Keratinocyte (primary cell): Measurements from ENCODE around the gene EPHA2. TPM values are rescaled to one million over a fixed set of nuclear protein-coding genes. Genes with fewer than 3 reads are reported as not detected.

ENCODE experiments used
- DNase-seq: peaks from one replicate; pipeline ENCODE4 v3.0.0-alpha.2; 2011; ENCODE audit warnings: low read depth, missing footprints, low spot score
- FAIRE-seq: peaks from 2 replicates; lab custom pipeline; 2011; peaks lifted over from hg19 to GRCh38; lab: Jason Lieb, UNC
- H2AFZ ChIP-seq: 2 replicates; pipeline ENCODE4 v1.6.0; 2012; ENCODE audit warnings: low read length, control low read depth, inconsistent platforms; ENCODE audit not compliant: control insufficient read depth
- H3K27ac ChIP-seq: 2 replicates; pipeline ENCODE4 v1.5.1; 2011; ENCODE audit warnings: low read length; ENCODE audit not compliant: control insufficient read depth, insufficient read depth
- H3K27me3 ChIP-seq: 3 replicates; pipeline ENCODE4 v1.6.0; 2011; ENCODE audit warnings: low read length; ENCODE audit not compliant: control insufficient read depth, insufficient read depth; ENCODE audit errors: extremely low read depth
- H3K36me3 ChIP-seq, 2 experiments: 2 replicates in 1 of 2; 3 replicates in 1 of 2; pipeline ENCODE4 v1.5.1; 2011; ENCODE audit warnings: low read length in 2 of 2, mild to moderate bottlenecking in 1 of 2; ENCODE audit not compliant: control insufficient read depth in 2 of 2, insufficient read depth in 2 of 2; ENCODE audit errors: extremely low read depth in 1 of 2
- H3K4me1 ChIP-seq: 3 replicates; pipeline ENCODE4 v1.5.1; 2011; ENCODE audit warnings: low read length; ENCODE audit not compliant: control insufficient read depth, insufficient read depth; ENCODE audit errors: extremely low read depth
- H3K4me2 ChIP-seq: 3 replicates; pipeline ENCODE4 v1.6.0; 2011; ENCODE audit warnings: low read depth, low read length; ENCODE audit not compliant: control insufficient read depth, insufficient read depth; ENCODE audit errors: extremely low read depth
- H3K4me3 ChIP-seq, 3 experiments: fragments of 200-600 bp in 1 of 3; sonication (generic) in 1 of 3; 2 replicates in 2 of 3; 3 replicates in 1 of 3; pipeline ENCODE4 v1.5.1; 2011 to 2016; ENCODE audit warnings: low read length in 3 of 3, mild to moderate bottlenecking in 3 of 3, control low read depth in 2 of 3, inconsistent platforms in 1 of 3, low read depth in 1 of 3, mixed read lengths in 1 of 3, mixed run types in 1 of 3, moderate library complexity in 1 of 3; ENCODE audit not compliant: control insufficient read depth in 2 of 3, insufficient read depth in 2 of 3; ENCODE audit errors: extremely low read depth in 1 of 3
- H3K79me2 ChIP-seq: 2 replicates; pipeline ENCODE4 v1.6.0; 2012; ENCODE audit warnings: low read length; ENCODE audit not compliant: control insufficient read depth, insufficient read depth
- H3K9ac ChIP-seq: 3 replicates; pipeline ENCODE4 v1.6.0; 2011; ENCODE audit warnings: low read length; ENCODE audit not compliant: control insufficient read depth, insufficient read depth; ENCODE audit errors: extremely low read depth
- H3K9me1 ChIP-seq: 3 replicates; pipeline ENCODE4 v1.6.0; 2011; ENCODE audit warnings: low read length; ENCODE audit not compliant: control insufficient read depth, insufficient read depth; ENCODE audit errors: extremely low read depth
- H3K9me3 ChIP-seq: 2 replicates; pipeline ENCODE4 v1.5.1; 2012; ENCODE audit warnings: low read depth, low read length; ENCODE audit not compliant: control insufficient read depth
- H4K20me1 ChIP-seq: 3 replicates; pipeline ENCODE4 v1.6.0; 2011; ENCODE audit warnings: low read length; ENCODE audit not compliant: control insufficient read depth, insufficient read depth; ENCODE audit errors: extremely low read depth
- CTCF ChIP-seq, 3 experiments: IDR thresholded peaks in 1 of 3; conservative IDR thresholded peaks in 1 of 3; optimal IDR thresholded peaks in 1 of 3; 2 replicates in 2 of 3; 3 replicates in 1 of 3; pipeline versions ENCODE3 to v1.5.1; 2011; ENCODE audit warnings: low read length in 3 of 3, mild to moderate bottlenecking in 3 of 3, moderate library complexity in 2 of 3, control low read depth in 1 of 3, inconsistent platforms in 1 of 3; ENCODE audit not compliant: insufficient read depth in 2 of 3; ENCODE audit errors: extremely low read depth in 1 of 3
- EZH2 ChIP-seq: IDR thresholded peaks from one replicate; pipeline ENCODE4 v1.6.1; 2012; ENCODE audit warnings: inconsistent platforms, mild to moderate bottlenecking, low read length, moderate library complexity
- dilution Hi-C: fragments of 300-500 bp; cut with MboI; formaldehyde crosslinking; loops from one replicate; pipeline ENCODE4 v1.7.0; 2020; ENCODE audit warnings: low sequenced_read_pairs; ENCODE audit not compliant: extremely low pct_ligation_motif_present
- polyA plus RNA-seq, 5 experiments: library from polyadenylated mRNA; depleted of rRNA in 3 of 5; stranded (reverse) in 3 of 5; stranded (forward) in 1 of 5; unstranded in 1 of 5; fragments of >200 nt; gene quantifications; 1 replicate in 1 of 5; 2 replicates in 3 of 5; 3 replicates in 1 of 5; pipeline versions ENCODE4 v1.2.1 to v1.2.3, GENCODE V29; 2011 to 2012; ENCODE audit warnings: missing spikeins in 2 of 5, low read depth in 1 of 5, low replicate concordance in 1 of 5

Gene EPHA2
- polyA plus RNA-seq, 1 donor (not counting 4 experiments of a cell fraction or from before 2014, with no cell fraction given): 55.6 TPM

GRCh38 chr1:16165548-16165947, 9.7 kb upstream of the EPHA2 start:
- H3K4me1 ChIP-seq: peaks cover 23% of the 10 kb centered on the region

GRCh38 chr1:16165073-16165364, 9.2 kb upstream of the EPHA2 start:
- Histone ChIP-seq H4K20me1 (no peaks in the 10 kb centered on the region), H3K36me3 (peaks cover 1 to 3% of the 10 kb centered on the region in 2 experiments), H3K4me1 (peaks cover 25% of the 10 kb centered on the region), H2AFZ (no peak overlapping the region), H3K9me3 (no peaks in the 10 kb centered on the region), H3K27ac (peak overlapping the region; percentile 74), H3K27me3 (no peaks in the 10 kb centered on the region), H3K4me3 (no peak overlapping the region), H3K9me1 (no peaks in the 10 kb centered on the region), H3K79me2 (no peaks in the 10 kb centered on the region), H3K9ac (peak overlapping the region; percentile 57), H3K4me2 (no peak overlapping the region)
- TF ChIP-seq CTCF (optimal IDR thresholded peaks at IDR 0.05 in 1 of 3, IDR thresholded peaks at IDR 0.05 in 1 of 3, conservative IDR thresholded peaks at IDR 0.05 in 1 of 3; ENCODE audit: extremely low read depth in 1 of 3, insufficient read depth in 2 of 3, low read length in 3 of 3) (no peak), EZH2 (no peak)
- DNase-seq (no peak), FAIRE-seq (no peak)
- dilution Hi-C loops: no loop called here

More at GRCh38 chr1:16165548-16165947, 9.7 kb upstream of the EPHA2 start:
- FAIRE-seq: no peak
- Histone ChIP-seq H3K27ac (peak overlapping the region; percentile 74), H3K9me1 (no peaks in the 10 kb centered on the region), H3K4me2 (no peak overlapping the region), H3K4me3 (no peak overlapping the region), H3K9ac (no peak overlapping the region), H3K36me3 (peaks cover 1 to 3% of the 10 kb centered on the region in 2 experiments), H3K27me3 (no peaks in the 10 kb centered on the region), H3K79me2 (no peaks in the 10 kb centered on the region), H2AFZ (no peak overlapping the region), H3K9me3 (no peaks in the 10 kb centered on the region), H4K20me1 (no peaks in the 10 kb centered on the region)
- DNase-seq: no peak
- no peak for TF ChIP-seq CTCF (optimal IDR thresholded peaks at IDR 0.05 in 1 of 3, IDR thresholded peaks at IDR 0.05 in 1 of 3, conservative IDR thresholded peaks at IDR 0.05 in 1 of 3; ENCODE audit: extremely low read depth in 1 of 3, insufficient read depth in 2 of 3, low read length in 3 of 3)
- TF ChIP-seq EZH2: no peak
- dilution Hi-C loops: no loop called here
